Renal cortex interstitium (tissue), 11 donors: ENCODE results near the gene C4BPB. TPM values are rescaled to one million over a fixed set of nuclear protein-coding genes. Genes with fewer than 3 reads are reported as not detected.

Experiments used
- DNase-seq, 11 donors: peaks; one replicate each; pipeline ENCODE4 v3.0.0-alpha.2; 2013; ENCODE audit warnings: low read depth in 9 of 11, low spot score in 4 of 11; ENCODE audit errors: extremely low read depth in 1 of 11
- polyA plus RNA-seq, 3 donors: library from polyadenylated mRNA; unstranded; fragments of 120-200 nt; gene quantifications; one replicate each; pipeline ENCODE4 v1.2.1, GENCODE V29; 2013; ENCODE audit not compliant: insufficient read length in 3 of 3

C4BPB gene
- polyA plus RNA-seq, 3 donors: 0.29 to 1.0 (median 0.67) TPM

- peak in 10 of 11 donors; percentile 15 to 48 (median 30) for DNase-seq
These were observed 24.1 kb downstream of the C4BPB start for GRCh38 chr1:207112616-207113296.

- no peak for DNase-seq
These were observed 26.6 kb downstream of the C4BPB start for GRCh38 chr1:207115269-207115668.

- DNase-seq: no peak
These were observed 35.7 kb downstream of the C4BPB start for GRCh38 chr1:207124389-207124788.

- no peak for DNase-seq
These were observed 39.8 kb downstream of the C4BPB start for GRCh38 chr1:207128336-207128921.

- DNase-seq: no peak
These were observed 40.4 kb downstream of the C4BPB start for GRCh38 chr1:207129053-207129452.

- DNase-seq: no peak
These were observed 41.8 kb downstream of the C4BPB start for GRCh38 chr1:207130252-207131036.

- no peak for DNase-seq
These were observed 42.5 kb downstream of the C4BPB start for GRCh38 chr1:207131163-207131562.

GRCh38 chr1:207134581-207134980 lies 45.9 kb downstream of the C4BPB start:
- DNase-seq: no peak

- DNase-seq: no peak
These were observed 51.0 kb downstream of the C4BPB start for GRCh38 chr1:207139616-207140015.

- DNase-seq: no peak
These were observed 51.9 kb downstream of the C4BPB start for GRCh38 chr1:207140536-207140935.

- no peak for DNase-seq
These were observed 56.9 kb downstream of the C4BPB start for GRCh38 chr1:207145401-207146058.

Other genes starting within 250 kb of the C4BPB start
- gene IL20, start 223.2 kb upstream of the C4BPB start, polyA plus RNA-seq: not detected
- gene IL24, start 191.4 kb upstream of the C4BPB start, polyA plus RNA-seq: under 1 TPM; 0.23 to 0.33 (median 0.23) TPM
- gene FCMR, start 166.9 kb upstream of the C4BPB start, polyA plus RNA-seq: 1 to 10 TPM; 1.6 to 1.8 (median 1.7) TPM
- 1 to 10 TPM in 2 of 3 donors, under 1 TPM in 1; 0.85 to 1.9 (median 1.6) TPM for gene PIGR, start 142.4 kb upstream of the C4BPB start, polyA plus RNA-seq
- gene FCAMR, start 118.4 kb upstream of the C4BPB start, polyA plus RNA-seq: 10 to 100 TPM in 1 of 3 donors, 1 to 10 TPM in 2; 8.1 to 10.5 (median 9.6) TPM
- 10 to 100 TPM; 19.8 to 31.7 (median 21.0) TPM for gene C1orf116, start 56.1 kb upstream of the C4BPB start, polyA plus RNA-seq
- gene YOD1, start 37.7 kb upstream of the C4BPB start, polyA plus RNA-seq: 10 to 100 TPM; 12.7 to 16.4 (median 15.8) TPM
- gene PFKFB2, start 35.6 kb upstream of the C4BPB start, polyA plus RNA-seq: 10 to 100 TPM; 15.7 to 28.2 (median 19.7) TPM
- under 1 TPM; 0.42 to 0.59 (median 0.43) TPM for gene C4BPA, start 15.4 kb downstream of the C4BPB start, polyA plus RNA-seq
- 10 to 100 TPM; 47.8 to 60.8 (median 53.9) TPM for gene CD55, start 232.8 kb downstream of the C4BPB start, polyA plus RNA-seq